ENCODE measurements around the gene APLP1.

DNA sequence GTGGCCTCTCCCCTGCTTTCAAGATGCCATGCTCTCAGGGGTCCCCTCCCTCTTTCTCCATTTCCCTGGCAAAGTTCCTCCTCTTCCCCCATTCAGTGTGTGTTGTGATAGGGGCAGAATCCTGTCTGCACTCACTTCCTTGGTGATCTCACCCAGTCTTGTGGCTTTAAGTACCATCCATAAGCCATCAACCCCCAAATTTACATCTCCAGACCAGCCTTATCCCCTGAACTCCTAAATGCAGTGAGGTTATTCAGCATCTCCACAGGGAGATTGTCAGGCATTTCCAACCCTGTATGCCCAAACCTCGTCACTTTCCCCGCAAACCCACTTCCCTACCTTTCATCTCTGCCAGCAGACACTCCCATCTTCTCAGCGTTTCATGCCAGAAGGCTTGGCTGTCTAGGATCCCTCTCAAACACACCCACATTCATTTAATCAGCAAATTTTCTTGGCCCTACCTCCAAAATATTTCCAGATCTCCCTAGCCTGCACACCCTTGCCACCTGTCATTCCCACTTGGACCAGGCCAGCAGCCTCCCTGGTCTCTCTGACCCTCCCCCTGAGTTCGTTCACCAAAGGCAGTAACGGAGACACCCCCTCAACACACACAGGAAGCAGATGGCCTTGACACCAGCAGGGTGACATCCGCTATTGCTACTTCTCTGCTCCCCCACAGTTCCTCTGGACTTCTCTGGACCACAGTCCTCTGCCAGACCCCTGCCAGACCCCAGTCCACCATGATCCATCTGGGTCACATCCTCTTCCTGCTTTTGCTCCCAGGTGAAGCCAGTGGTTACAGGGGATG is 33.7 kb downstream of the APLP1 start, which contains the start of gene HCST:
- TF ChIP-seq, protein P1, sequence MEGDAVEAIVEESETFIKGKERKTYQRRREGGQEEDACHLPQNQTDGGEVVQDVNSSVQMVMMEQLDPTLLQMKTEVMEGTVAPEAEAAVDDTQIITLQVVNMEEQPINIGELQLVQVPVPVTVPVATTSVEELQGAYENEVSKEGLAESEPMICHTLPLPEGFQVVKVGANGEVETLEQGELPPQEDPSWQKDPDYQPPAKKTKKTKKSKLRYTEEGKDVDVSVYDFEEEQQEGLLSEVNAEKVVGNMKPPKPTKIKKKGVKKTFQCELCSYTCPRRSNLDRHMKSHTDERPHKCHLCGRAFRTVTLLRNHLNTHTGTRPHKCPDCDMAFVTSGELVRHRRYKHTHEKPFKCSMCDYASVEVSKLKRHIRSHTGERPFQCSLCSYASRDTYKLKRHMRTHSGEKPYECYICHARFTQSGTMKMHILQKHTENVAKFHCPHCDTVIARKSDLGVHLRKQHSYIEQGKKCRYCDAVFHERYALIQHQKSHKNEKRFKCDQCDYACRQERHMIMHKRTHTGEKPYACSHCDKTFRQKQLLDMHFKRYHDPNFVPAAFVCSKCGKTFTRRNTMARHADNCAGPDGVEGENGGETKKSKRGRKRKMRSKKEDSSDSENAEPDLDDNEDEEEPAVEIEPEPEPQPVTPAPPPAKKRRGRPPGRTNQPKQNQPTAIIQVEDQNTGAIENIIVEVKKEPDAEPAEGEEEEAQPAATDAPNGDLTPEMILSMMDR (IDR thresholded peaks at IDR 0.05) = no peak
- no peak for TF ChIP-seq POLR2A (IDR thresholded peaks at IDR 0.05)

Data from thyroid gland (tissue), 4 donors.